ENCODE results near the gene NCOA1. TPM values are rescaled to one million over a fixed set of nuclear protein-coding genes. Genes with fewer than 3 reads are reported as not detected.

NCOA1 gene
- total RNA-seq, 2 donors from 2014 or later, result 44.2 to 47.1 TPM

DNA sequence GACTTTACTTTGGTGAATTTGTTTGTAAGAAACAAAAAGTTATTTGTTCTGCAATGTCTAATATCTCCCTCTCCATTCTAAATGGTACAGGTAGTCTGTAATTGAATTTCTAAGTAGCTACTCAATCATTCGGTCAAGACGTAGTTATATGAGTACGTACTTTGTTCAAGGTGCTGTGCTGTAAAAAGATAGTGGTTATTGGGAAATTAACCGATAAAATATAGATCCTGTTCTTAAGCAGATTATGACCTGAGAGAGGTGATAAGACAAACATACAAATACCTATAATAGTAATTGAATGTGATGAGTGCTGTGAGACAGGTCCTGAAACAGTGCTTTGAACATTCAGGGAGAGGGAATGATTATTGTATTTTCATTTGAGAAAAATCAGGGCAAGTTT, 7.1 kb downstream of the NCOA1 start:
- peak overlapping the region; percentile 53 for H3K27ac Mint-ChIP-seq
- H3K4me1 Mint-ChIP-seq, result peaks cover 55% of the 10 kb centered on the region
- H3K9me3 ChIP-seq (ENCODE audit: control insufficient read depth, low read length, poor library complexity, severe bottlenecking), result no peaks in the 10 kb centered on the region
- DNase-seq, result no peak
- no peaks in the 10 kb centered on the region for H3K27me3 Mint-ChIP-seq
- no peaks in the 10 kb centered on the region for H3K36me3 Mint-ChIP-seq (ENCODE audit: low read depth)
- no peak overlapping the region for H3K4me3 Mint-ChIP-seq
- no peak for ATAC-seq

DNA sequence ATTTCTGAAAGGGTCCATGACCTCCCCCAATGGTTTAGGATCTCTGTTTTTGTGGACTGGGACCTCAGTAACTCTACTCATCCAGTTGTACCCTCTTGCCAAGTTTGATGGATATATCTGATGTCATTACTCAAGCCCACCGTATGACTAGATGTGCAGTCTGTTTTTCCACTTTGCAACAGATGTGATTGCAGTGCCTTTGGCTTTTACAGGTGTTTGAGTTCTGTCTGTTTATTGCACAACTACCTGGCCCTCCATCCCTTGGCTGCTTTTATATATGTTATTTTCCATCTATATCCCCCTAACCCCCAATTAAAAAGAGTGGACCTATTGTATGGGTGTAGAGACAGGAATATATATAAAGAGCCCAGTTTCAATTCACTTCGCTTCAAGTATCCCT, 10.8 kb downstream of the NCOA1 start:
- Mint-ChIP-seq H3K4me3 (no peak overlapping the region), H3K36me3 (ENCODE audit: low read depth) (no peaks in the 10 kb centered on the region), H3K27ac (no peak overlapping the region), H3K4me1 (peaks cover 51% of the 10 kb centered on the region), H3K27me3 (no peaks in the 10 kb centered on the region)
- no peak for ATAC-seq
- H3K9me3 ChIP-seq (ENCODE audit: control insufficient read depth, low read length, poor library complexity, severe bottlenecking), result no peaks in the 10 kb centered on the region
- no peak for DNase-seq

DNA sequence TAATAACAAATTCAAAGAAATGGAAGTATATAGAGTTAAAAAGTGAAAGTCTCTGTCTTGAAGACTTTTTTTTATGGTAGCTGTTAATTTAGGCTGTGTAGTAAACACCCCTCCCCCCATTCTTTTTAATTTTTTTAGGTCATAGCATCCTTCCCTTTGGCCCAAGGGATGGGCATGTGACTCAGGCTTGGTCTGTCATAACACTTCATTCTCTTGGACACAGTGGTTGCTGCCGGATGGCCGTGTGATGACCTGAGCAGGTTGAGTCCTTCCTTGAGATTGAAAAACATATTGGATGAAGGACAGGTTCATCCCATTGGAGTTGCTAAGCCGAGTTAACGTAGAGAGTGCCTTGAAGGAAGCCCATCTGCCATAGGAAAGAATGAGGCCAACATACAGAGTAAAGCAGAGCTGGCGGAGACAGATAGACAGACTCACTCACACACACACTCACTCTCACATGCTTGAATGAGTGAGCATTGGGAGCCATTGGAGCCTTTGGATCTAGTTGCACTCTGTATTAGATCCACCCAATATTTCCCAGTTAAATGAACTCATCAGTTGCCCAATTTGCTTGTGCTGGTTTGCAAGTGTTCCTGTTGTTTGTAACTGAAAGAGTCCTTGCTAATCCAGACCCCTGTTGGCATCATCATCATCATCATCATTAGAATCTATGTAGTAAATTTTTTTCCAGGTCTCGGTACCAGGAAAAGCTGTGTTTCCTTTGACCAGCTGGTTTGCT, 14.7 kb downstream of the NCOA1 start:
- no peak overlapping the region for H3K4me3 Mint-ChIP-seq
- DNase-seq, result no peak

DNA sequence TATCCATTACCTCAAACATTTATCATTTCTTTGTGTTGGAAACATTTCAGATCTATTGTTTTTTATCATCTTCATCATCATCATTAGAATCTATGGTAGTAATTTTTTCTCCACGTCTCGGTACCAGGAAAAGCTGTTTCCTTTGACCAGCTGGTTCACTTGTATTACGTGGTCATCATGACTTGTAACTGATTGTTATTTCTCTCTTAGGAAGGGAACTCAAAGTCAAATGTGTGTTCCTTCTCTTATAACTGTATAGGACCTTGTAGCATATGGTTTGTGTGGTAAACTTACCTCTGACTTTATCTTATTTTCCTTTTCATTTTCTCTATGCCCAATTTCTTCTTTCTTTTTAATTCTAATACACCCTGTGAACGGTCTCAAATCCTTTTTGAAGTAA, 16.5 kb downstream of the NCOA1 start:
- H3K9me3 ChIP-seq (ENCODE audit: control insufficient read depth, low read length, poor library complexity, severe bottlenecking), result no peaks in the 10 kb centered on the region
- Mint-ChIP-seq H3K27me3 (no peaks in the 10 kb centered on the region), H3K27ac (peak overlapping the region; percentile 63), H3K36me3 (ENCODE audit: low read depth) (no peaks in the 10 kb centered on the region), H3K4me1 (peaks cover 63% of the 10 kb centered on the region), H3K4me3 (peak overlapping the region; percentile 69)
- ATAC-seq (no peak), DNase-seq (no peak)

More for the DNA sequence above, 14.7 kb downstream of the NCOA1 start:
- Mint-ChIP-seq H3K36me3 (ENCODE audit: low read depth) (no peaks in the 10 kb centered on the region), H3K4me1 (peaks cover 58% of the 10 kb centered on the region), H3K27me3 (no peaks in the 10 kb centered on the region), H3K27ac (no peak overlapping the region)
- no peaks in the 10 kb centered on the region for H3K9me3 ChIP-seq (ENCODE audit: control insufficient read depth, low read length, poor library complexity, severe bottlenecking)
- no peak for ATAC-seq

DNA sequence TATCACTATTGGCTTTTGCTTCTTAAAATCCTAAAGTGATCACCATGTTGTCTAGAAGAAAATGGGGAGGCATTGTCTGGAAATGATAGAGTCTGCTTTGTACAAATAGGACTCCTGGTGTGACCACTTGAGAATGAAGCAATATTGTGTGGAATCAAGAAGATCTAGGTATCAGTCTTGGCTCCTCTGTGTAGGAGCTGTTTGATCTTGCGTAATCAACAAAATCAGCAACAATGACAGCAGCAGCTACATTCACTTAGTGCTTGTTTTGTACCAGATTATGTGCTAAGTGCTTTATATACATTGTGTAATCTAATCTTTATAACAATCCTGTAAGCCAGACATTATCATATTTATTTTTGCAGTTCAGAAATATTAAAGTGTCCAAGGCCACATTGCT, 17.8 kb downstream of the NCOA1 start:
- no peak overlapping the region for H3K4me3 Mint-ChIP-seq
- H3K4me1 Mint-ChIP-seq, result peaks cover 64% of the 10 kb centered on the region
- H3K27me3 Mint-ChIP-seq, result no peaks in the 10 kb centered on the region
- no peak for ATAC-seq
- H3K9me3 ChIP-seq (ENCODE audit: control insufficient read depth, low read length, poor library complexity, severe bottlenecking), result no peaks in the 10 kb centered on the region
- no peak overlapping the region for H3K27ac Mint-ChIP-seq
- H3K36me3 Mint-ChIP-seq (ENCODE audit: low read depth), result no peaks in the 10 kb centered on the region
- no peak for DNase-seq

GRCh38 chr2:24509425-24509824, 18.4 kb downstream of the NCOA1 start:
- H3K36me3 Mint-ChIP-seq (ENCODE audit: low read depth), result no peaks in the 10 kb centered on the region
- H3K4me3 Mint-ChIP-seq, result no peak overlapping the region
- DNase-seq (no peak), ATAC-seq (no peak)
- H3K9me3 ChIP-seq (ENCODE audit: control insufficient read depth, low read length, poor library complexity, severe bottlenecking), result no peaks in the 10 kb centered on the region
- H3K27me3 Mint-ChIP-seq, result no peaks in the 10 kb centered on the region
- H3K4me1 Mint-ChIP-seq, result peaks cover 63% of the 10 kb centered on the region
- H3K27ac Mint-ChIP-seq, result no peak overlapping the region

- Mint-ChIP-seq H3K4me3 (no peak overlapping the region), H3K27me3 (no peaks in the 10 kb centered on the region), H3K27ac (no peak overlapping the region), H3K36me3 (ENCODE audit: low read depth) (no peaks in the 10 kb centered on the region), H3K4me1 (peaks cover 62% of the 10 kb centered on the region)
- ATAC-seq (no peak), DNase-seq (no peak)
- H3K9me3 ChIP-seq (ENCODE audit: control insufficient read depth, low read length, poor library complexity, severe bottlenecking), result no peaks in the 10 kb centered on the region
Observed at GRCh38 chr2:24509840-24510239, 18.8 kb downstream of the NCOA1 start.

DNA sequence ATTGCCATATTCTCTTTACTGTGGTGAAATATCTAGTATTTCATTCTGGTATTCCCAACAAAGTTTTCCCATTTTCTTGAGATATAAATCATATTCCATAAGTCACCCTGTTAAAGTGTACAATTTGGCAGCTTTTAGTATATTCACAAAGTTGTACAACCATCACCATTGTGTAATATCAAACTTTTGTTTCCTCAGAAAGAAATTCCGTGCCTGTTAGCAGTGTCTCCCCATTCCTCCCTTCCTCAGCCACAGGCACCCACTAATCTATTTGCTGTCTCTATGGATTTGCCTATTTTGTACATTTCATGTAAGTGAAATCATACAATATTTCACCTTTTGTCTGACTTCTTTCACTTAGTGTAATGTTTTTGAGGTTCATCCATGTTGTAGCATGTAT, 19.7 kb downstream of the NCOA1 start:
- Mint-ChIP-seq H3K27me3 (no peaks in the 10 kb centered on the region), H3K4me1 (peaks cover 62% of the 10 kb centered on the region), H3K4me3 (no peak overlapping the region), H3K36me3 (ENCODE audit: low read depth) (no peaks in the 10 kb centered on the region), H3K27ac (peak overlapping the region; percentile 80)
- ATAC-seq (no peak), DNase-seq (no peak)
- H3K9me3 ChIP-seq (ENCODE audit: control insufficient read depth, low read length, poor library complexity, severe bottlenecking), result no peaks in the 10 kb centered on the region

DNA sequence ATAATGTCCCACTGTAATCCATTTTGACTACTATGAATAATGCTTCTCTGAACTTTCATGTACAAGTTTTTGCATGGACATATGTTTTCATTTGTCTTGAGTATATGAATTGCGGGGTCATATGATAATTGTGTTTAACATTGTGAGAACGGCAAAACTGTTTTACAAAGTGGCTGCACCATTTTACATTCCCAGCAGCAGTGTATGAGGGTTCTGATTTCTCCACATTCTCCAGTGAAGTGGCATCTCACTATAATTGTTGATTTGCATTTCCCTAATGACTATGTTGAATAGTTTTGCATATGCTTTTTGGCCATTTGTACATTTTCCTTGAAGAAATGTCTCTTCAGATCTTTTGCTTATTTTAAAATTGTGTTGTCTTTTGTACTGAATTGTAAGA, 20.1 kb downstream of the NCOA1 start:
- H3K27me3 Mint-ChIP-seq, result no peaks in the 10 kb centered on the region
- no peak for ATAC-seq
- DNase-seq, result no peak
- no peaks in the 10 kb centered on the region for H3K9me3 ChIP-seq (ENCODE audit: control insufficient read depth, low read length, poor library complexity, severe bottlenecking)
- H3K4me3 Mint-ChIP-seq, result no peak overlapping the region
- H3K4me1 Mint-ChIP-seq, result peaks cover 58% of the 10 kb centered on the region
- H3K27ac Mint-ChIP-seq, result peak overlapping the region; percentile 80
- H3K36me3 Mint-ChIP-seq (ENCODE audit: low read depth), result no peaks in the 10 kb centered on the region

GRCh38 chr2:24511894-24512293, 20.8 kb downstream of the NCOA1 start:
- no peaks in the 10 kb centered on the region for H3K9me3 ChIP-seq (ENCODE audit: control insufficient read depth, low read length, poor library complexity, severe bottlenecking)
- ATAC-seq (no peak), DNase-seq (no peak)
- Mint-ChIP-seq H3K27me3 (no peaks in the 10 kb centered on the region), H3K36me3 (ENCODE audit: low read depth) (no peaks in the 10 kb centered on the region), H3K27ac (peak overlapping the region; percentile 80), H3K4me3 (no peak overlapping the region), H3K4me1 (peaks cover 53% of the 10 kb centered on the region)

- H3K9me3 ChIP-seq (ENCODE audit: control insufficient read depth, low read length, poor library complexity, severe bottlenecking), result no peaks in the 10 kb centered on the region
- H3K27ac Mint-ChIP-seq, result no peak overlapping the region
- no peaks in the 10 kb centered on the region for H3K36me3 Mint-ChIP-seq (ENCODE audit: low read depth)
- DNase-seq (no peak), ATAC-seq (no peak)
- no peak overlapping the region for H3K4me3 Mint-ChIP-seq
- H3K4me1 Mint-ChIP-seq, result peaks cover 54% of the 10 kb centered on the region
- H3K27me3 Mint-ChIP-seq, result no peaks in the 10 kb centered on the region
Observed at GRCh38 chr2:24512404-24512803, 21.4 kb downstream of the NCOA1 start.

DNA sequence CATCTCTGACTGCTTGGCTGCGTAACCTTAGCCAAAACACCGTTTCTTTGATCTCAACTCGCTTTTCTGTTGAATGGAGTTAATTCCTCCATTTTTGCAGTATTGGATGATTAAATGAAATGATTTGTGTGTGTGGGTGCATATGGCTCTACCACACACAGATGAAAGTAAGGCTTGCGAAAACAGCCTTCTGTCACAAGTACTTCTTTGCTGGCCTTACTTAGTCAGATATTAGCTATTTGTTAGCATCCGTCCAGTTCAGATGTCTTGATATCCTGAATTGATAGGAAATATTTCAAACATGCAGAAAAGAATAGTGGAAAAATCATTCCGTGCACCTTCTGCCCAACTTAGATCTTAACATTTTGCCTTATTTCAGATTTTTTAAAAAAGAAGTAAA, 21.8 kb downstream of the NCOA1 start:
- Mint-ChIP-seq H3K27me3 (no peaks in the 10 kb centered on the region), H3K4me1 (peaks cover 51% of the 10 kb centered on the region), H3K27ac (no peak overlapping the region), H3K36me3 (ENCODE audit: low read depth) (no peaks in the 10 kb centered on the region), H3K4me3 (no peak overlapping the region)
- DNase-seq (no peak), ATAC-seq (no peak)
- H3K9me3 ChIP-seq (ENCODE audit: control insufficient read depth, low read length, poor library complexity, severe bottlenecking), result no peaks in the 10 kb centered on the region

DNA sequence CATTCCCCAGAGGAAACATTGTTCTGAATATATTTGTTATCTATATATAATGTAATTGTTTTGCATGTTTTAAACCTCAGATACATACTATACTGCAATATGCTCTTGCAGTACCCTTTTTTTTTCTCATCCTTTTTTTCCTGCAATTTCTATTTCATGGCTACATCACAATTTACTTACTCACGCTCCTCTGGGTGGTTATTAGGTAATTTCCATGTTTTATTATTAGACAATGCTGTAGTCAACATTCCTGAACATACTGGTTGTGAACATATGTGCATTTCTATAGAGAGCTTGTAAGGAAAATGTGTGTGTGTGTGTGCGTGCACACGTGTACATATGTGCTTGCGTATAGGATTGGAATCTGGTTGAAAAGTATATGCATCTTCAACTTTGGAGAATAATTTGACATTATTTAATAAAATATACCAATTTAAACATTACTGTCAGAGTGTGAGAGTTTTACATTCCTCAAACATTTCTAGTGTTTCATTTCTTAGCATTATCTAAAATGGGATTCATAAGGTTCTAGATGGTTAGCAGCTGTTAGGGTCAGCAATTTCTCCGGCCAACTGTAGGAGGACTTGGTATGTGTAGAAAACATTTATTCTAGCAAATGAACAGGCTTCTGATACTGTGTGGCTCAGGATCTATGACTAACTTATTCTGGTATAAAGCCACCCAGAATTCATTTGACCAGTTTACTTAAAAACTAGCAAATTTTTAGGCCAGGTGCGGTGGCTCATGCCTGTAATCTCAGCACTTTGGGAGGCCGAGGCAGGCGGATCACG, 22.4 kb downstream of the NCOA1 start:
- no peaks in the 10 kb centered on the region for H3K27me3 Mint-ChIP-seq
- no peaks in the 10 kb centered on the region for H3K36me3 Mint-ChIP-seq (ENCODE audit: low read depth)
- H3K4me3 Mint-ChIP-seq, result no peak overlapping the region
- peaks cover 55% of the 10 kb centered on the region for H3K4me1 Mint-ChIP-seq
- DNase-seq, result no peak
- H3K9me3 ChIP-seq (ENCODE audit: control insufficient read depth, low read length, poor library complexity, severe bottlenecking), result no peaks in the 10 kb centered on the region
- ATAC-seq, result no peak
- H3K27ac Mint-ChIP-seq, result no peak overlapping the region

DNA sequence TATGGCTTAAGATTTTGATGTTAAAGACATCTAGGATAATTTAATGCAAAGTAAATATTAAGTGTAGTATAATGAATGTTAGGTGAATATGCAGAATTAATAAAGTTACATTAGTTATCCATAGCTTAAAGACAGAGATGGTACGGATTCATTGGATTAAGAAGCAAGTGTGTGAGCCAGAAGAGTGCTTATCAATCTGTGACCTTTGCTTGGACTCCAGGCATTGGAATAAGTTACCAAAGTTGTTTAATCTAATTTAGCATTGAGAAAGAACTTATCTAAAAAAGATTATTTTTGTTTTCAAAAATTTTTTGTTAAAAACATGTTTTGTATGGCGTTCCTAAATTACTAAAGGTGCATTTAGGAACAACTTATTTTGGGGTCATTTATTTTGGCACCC, 23.8 kb downstream of the NCOA1 start:
- DNase-seq, result no peak
- H3K4me1 Mint-ChIP-seq, result peaks cover 47% of the 10 kb centered on the region
- no peaks in the 10 kb centered on the region for H3K9me3 ChIP-seq (ENCODE audit: control insufficient read depth, low read length, poor library complexity, severe bottlenecking)
- H3K36me3 Mint-ChIP-seq (ENCODE audit: low read depth), result no peaks in the 10 kb centered on the region
- no peak overlapping the region for H3K4me3 Mint-ChIP-seq
- ATAC-seq, result no peak
- H3K27me3 Mint-ChIP-seq, result no peaks in the 10 kb centered on the region
- H3K27ac Mint-ChIP-seq, result no peak overlapping the region
